Mammary epithelial cell (primary cell): ENCODE results near the gene STUB1.

ENCODE experiments used
- EZH2 ChIP-seq: IDR thresholded peaks from 2 replicates; pipeline ENCODE4 v1.6.1; 2012; ENCODE audit warnings: low read length, inconsistent platforms, borderline replicate concordance
- TF ChIP-seq, protein P1 (sequence below), 2 donors: IDR thresholded peaks in 1 of 2; conservative IDR thresholded peaks in 1 of 2; 2 replicates each; pipeline ENCODE4 v1.5.1; 2011 to 2012; ENCODE audit warnings: inconsistent platforms in 2 of 2, low read length in 2 of 2, mild to moderate bottlenecking in 2 of 2, control low read depth in 1 of 2, low read depth in 1 of 2; ENCODE audit not compliant: insufficient read depth in 1 of 2; ENCODE audit errors: extremely low read depth in 1 of 2

DNA sequence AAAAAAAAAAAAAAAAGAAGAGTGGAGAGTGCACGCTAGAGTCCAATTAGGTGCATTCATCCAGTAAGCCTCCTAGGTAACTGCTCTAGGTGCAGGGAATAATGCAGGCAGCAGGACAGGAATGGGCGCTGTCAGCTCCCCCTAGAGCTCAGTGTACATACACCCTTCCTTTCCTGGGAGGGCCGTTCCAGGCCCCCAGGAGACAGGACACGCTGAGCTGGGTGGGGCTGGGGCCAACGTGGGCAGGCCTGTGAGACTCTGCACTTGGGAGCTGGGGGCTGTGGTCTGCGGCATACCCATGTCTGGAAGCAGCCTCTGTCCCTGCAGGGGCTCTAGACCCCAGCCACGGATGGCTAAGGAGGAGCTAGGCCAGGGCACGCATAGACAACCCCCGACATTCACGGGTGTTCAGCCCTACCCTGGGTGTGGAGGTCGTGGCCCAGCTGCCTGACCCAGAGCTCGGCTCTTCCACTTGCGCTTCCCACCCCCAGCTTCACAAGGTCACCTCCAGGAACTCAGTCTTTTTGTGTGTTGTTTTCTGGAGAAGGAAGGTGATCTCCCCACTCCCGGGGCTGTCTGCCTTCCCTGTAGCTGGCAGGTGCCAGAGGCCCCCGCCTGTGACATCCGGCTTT, 39.7 kb downstream of the STUB1 start:
- TF ChIP-seq, protein P1, sequence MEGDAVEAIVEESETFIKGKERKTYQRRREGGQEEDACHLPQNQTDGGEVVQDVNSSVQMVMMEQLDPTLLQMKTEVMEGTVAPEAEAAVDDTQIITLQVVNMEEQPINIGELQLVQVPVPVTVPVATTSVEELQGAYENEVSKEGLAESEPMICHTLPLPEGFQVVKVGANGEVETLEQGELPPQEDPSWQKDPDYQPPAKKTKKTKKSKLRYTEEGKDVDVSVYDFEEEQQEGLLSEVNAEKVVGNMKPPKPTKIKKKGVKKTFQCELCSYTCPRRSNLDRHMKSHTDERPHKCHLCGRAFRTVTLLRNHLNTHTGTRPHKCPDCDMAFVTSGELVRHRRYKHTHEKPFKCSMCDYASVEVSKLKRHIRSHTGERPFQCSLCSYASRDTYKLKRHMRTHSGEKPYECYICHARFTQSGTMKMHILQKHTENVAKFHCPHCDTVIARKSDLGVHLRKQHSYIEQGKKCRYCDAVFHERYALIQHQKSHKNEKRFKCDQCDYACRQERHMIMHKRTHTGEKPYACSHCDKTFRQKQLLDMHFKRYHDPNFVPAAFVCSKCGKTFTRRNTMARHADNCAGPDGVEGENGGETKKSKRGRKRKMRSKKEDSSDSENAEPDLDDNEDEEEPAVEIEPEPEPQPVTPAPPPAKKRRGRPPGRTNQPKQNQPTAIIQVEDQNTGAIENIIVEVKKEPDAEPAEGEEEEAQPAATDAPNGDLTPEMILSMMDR (conservative IDR thresholded peaks at IDR 0.05 in 1 of 2, IDR thresholded peaks at IDR 0.05 in 1 of 2; ENCODE audit: extremely low read depth in 1 of 2, insufficient read depth in 1 of 2, low read depth in 1 of 2, low read length in 2 of 2): peak; percentile 20 to 44
- TF ChIP-seq EZH2: no peak
